A673 (cell line): ENCODE results near the gene TNNT1.

Source experiments
- CTCF ChIP-seq: fragments of 300-800, 200-600 bp; sonication (generic); conservative IDR thresholded peaks from 2 replicates; pipeline ENCODE4 v1.5.1; 2017; ENCODE audit warnings: low read depth, mild to moderate bottlenecking, antibody characterized with exemption, low read length, moderate library complexity, mixed read lengths
- EZH2 ChIP-seq: fragments of 200-600 bp; sonication (generic); IDR thresholded peaks from 2 replicates; pipeline ENCODE4 v1.6.1; 2017; ENCODE audit warnings: borderline replicate concordance, low read depth, mild to moderate bottlenecking, mixed read lengths, antibody characterized with exemption, low read length; ENCODE audit not compliant: poor library complexity, severe bottlenecking

- TF ChIP-seq EZH2 (no peak), CTCF (peak; percentile 60)
These were observed 60.3 kb downstream of the TNNT1 start for GRCh38 chr19:55088543-55089341.
